ENCODE results near the gene EMC8. TPM values are rescaled to one million over a fixed set of nuclear protein-coding genes. Genes with fewer than 3 reads are reported as not detected.

Gene EMC8
- total RNA-seq, 4 donors from 2014 or later, result 14.1 to 63.1 (median 21.8) TPM

DNA sequence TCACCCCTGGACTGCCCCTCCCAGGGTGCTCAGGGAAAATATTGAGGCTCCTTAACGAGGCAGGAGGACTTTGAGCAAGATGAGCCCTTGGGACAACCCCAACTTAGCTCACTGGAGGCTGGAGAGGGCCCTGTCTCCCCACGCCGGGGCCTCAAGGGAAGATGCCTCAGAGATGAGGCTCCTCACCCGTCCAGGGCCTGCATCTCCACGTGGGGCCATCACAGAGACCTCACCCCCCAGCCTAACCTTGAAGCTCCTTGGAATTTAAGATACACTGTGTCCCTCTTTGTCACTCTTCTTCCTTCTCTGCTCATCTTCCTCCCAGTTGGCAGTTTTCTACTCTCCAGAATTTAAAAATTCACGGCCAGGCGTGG lies 11.4 kb upstream of the EMC8 start:
- no peak for TF ChIP-seq CTCF (IDR thresholded peaks at IDR 0.05; ENCODE audit: low read depth)

DNA sequence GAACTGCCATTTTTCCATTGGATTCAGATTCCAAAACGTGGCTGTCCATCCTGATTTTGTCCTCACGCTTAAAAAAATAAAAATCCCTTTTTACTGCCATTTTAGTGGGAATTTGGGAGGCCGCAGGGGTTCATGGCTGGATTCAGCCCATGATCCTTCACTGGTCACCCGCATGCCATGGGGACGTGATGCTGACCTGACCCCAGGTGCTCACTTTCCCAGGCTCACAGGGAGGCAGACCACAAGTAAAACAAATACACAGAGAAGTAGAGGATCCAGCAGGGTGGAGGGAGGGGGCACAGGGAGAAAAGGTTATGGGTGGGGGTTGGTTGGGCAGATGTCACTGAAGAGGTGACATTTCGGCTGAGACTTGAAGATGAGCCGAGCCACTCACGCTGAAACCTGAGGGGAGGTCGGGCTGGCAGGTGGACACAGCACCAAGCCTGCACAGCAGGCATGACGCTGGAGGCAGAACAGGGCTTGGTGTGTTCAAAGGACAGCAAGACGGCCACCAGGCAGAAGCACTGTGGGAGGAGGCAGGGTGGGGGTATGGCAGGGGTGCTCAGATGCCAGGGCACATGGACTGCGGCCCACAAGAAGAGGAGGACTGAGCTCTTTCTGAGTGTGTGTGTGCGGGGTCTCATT lies 10.9 kb upstream of the EMC8 start:
- TF ChIP-seq CTCF (IDR thresholded peaks at IDR 0.05; ENCODE audit: low read depth), result no peak

- no peak for TF ChIP-seq CTCF (IDR thresholded peaks at IDR 0.05; ENCODE audit: low read depth)
Observed at GRCh38 chr16:85809645-85810044, 10.3 kb upstream of the EMC8 start.

DNA sequence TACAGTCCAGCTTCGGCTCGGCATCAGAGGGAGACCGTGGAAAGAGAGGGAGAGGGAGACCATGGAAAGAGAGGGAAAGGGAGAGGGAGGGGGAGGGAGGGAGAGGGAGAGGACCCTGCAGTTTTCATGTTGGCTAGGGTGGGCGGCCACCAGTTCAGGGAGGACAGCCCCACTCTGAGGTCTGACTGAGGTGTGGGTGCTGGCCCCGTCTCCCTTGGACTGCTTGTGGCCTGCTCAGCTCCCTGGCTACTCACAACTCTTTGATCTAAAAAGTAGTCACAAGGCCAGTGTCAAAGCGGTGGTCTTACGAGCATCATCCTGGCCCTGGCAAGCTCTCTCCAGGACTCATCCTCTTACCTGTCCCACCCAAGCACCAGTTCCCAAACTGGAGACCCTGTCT lies 9.6 kb upstream of the EMC8 start:
- TF ChIP-seq CTCF (IDR thresholded peaks at IDR 0.05; ENCODE audit: low read depth), result no peak

GRCh38 chr16:85806539-85806938 lies 7.2 kb upstream of the EMC8 start:
- no peak for TF ChIP-seq CTCF (IDR thresholded peaks at IDR 0.05; ENCODE audit: low read depth)

DNA sequence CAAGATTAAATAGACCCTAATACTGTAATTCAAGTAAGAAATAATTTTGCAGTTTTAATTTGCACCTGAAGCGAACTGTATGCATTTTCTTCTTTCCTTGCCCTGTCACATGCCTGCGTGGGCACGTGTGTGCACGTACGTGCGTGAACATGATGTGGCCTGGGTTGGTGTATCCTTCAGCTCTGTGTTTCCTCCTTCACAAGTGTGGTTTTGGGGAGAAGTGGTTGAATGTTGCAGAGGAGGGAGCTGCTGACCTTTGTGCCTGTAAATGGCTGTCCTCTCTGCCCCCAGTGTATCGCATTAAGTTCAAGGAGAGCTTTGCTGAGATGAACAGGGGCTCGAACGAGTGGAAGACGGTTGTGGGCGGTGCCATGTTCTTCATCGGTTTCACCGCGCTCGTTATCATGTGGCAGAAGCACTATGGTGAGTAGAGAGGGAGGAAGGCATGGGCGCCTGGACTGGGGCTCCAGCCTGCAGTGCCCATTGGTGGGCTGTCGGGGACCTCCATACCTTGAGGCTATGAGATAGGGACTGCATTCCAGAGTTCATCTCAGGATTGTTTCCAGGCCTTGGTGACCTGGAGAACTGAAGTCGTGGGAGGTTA lies 6.2 kb upstream of the EMC8 start:
- no peak for TF ChIP-seq CTCF (IDR thresholded peaks at IDR 0.05; ENCODE audit: low read depth)

GRCh38 chr16:85803570-85803969 lies 4.2 kb upstream of the EMC8 start:
- no peak for TF ChIP-seq CTCF (IDR thresholded peaks at IDR 0.05; ENCODE audit: low read depth)

All from subcutaneous adipose tissue (tissue), 4 donors.